ENCODE data around the gene PHACTR3. TPM values are rescaled to one million over a fixed set of nuclear protein-coding genes. Genes with fewer than 3 reads are reported as not detected.

PHACTR3 gene
- total and polyA plus RNA-seq, 2 donors (not counting 3 experiments of a cell fraction or from before 2014, with no cell fraction given): not detected

DNA sequence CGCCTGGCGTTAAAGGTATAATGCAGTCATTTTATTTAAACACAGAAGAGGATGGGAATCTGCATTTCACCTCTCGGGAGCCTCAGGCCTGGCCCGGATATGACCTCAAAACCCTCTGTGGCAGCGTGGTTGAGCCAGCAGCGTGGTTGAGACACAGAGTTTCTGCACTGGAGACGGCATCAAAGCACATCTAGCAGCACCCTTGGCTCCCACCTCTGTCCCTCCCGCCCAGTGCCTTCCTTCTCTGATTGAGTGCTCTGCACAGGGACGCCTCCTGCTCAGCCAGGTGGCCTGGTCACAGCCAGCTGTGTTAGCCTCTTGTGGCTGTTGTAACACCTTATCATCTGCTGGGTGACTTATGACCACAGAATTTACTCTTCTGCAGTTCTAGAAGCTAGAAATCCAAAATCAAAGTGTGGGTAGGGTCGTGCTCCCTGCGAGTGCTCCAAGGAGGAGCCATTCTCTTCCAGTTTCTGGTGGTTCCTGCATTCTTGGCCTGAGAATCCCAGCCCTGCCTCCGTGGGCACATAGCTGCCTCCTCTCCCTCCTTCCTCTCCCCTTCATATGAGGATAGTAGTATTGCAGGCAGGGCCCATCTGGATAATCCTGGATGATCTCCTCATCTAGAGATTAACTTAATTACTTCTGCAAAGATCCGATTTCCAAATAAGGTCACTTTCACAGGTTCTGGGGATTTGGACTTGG is 172.4 kb downstream of the PHACTR3 start:
- intact Hi-C loops (cut with micrococcal nuclease) (no loop called here), dilution Hi-C loops (cut with MboI; ENCODE audit: extremely low pct_ligation_motif_present, low sequenced_read_pairs) (no loop called here)
- H3K9me1 ChIP-seq (replicated peaks; ENCODE audit: control insufficient read depth, extremely low read depth, insufficient read depth, low read length): no peaks in the 10 kb centered on the region
- no peaks in the 10 kb centered on the region for H3K27me3 ChIP-seq (ENCODE audit: control insufficient read depth in 2 of 2, insufficient read depth in 2 of 2, low read length in 2 of 2)
- FAIRE-seq: no peak
- no peak overlapping the region for H3K9ac ChIP-seq (replicated peaks; ENCODE audit: extremely low read depth, insufficient read depth, low read length)
- DNase-seq (ENCODE audit: low read depth, low spot score): no peak
- H2AFZ ChIP-seq (ENCODE audit: low read depth, low read length): no peak overlapping the region
- ChIA-PET POLR2A (no interaction called here), CTCF (interaction anchor here (0.6 kb wide), 1 partner anchor 134 kb away, joined by 4 read pairs; no protein-coding TSS in a partner anchor)
- no TSS peak for BruUV-seq (replicated peaks)
- no peak for TF ChIP-seq MYC (IDR thresholded peaks at IDR 0.05; ENCODE audit: low read depth, low read length)
- TF ChIP-seq, protein P1, sequence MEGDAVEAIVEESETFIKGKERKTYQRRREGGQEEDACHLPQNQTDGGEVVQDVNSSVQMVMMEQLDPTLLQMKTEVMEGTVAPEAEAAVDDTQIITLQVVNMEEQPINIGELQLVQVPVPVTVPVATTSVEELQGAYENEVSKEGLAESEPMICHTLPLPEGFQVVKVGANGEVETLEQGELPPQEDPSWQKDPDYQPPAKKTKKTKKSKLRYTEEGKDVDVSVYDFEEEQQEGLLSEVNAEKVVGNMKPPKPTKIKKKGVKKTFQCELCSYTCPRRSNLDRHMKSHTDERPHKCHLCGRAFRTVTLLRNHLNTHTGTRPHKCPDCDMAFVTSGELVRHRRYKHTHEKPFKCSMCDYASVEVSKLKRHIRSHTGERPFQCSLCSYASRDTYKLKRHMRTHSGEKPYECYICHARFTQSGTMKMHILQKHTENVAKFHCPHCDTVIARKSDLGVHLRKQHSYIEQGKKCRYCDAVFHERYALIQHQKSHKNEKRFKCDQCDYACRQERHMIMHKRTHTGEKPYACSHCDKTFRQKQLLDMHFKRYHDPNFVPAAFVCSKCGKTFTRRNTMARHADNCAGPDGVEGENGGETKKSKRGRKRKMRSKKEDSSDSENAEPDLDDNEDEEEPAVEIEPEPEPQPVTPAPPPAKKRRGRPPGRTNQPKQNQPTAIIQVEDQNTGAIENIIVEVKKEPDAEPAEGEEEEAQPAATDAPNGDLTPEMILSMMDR (IDR thresholded peaks at IDR 0.05; ENCODE audit: extremely low read depth in 1 of 2, insufficient read depth in 1 of 2, low read depth in 1 of 2, low read length in 2 of 2): no peak
- TF ChIP-seq FOS (IDR thresholded peaks at IDR 0.05; ENCODE audit: borderline replicate concordance, insufficient read depth, low read length): no peak
- TF ChIP-seq GATA2 (IDR thresholded peaks at IDR 0.05; ENCODE audit: insufficient read depth, insufficient read length, low read depth, low read length): no peak
- no peaks in the 10 kb centered on the region for H3K9me3 ChIP-seq (replicated peaks; ENCODE audit: control insufficient read depth, insufficient read depth, low read length)
- H3K4me3 ChIP-seq (replicated peaks in 1 of 3; ENCODE audit: insufficient read depth in 1 of 3, low read depth in 1 of 3, low read length in 3 of 3): no peak overlapping the region
- no peaks in the 10 kb centered on the region for H3K4me1 ChIP-seq (ENCODE audit: control insufficient read depth, extremely low read depth, insufficient read depth, low read length)
- no peaks in the 10 kb centered on the region for H3K79me2 ChIP-seq (ENCODE audit: control insufficient read depth, insufficient read depth, low read length)
- no peaks in the 10 kb centered on the region for H4K20me1 ChIP-seq (replicated peaks; ENCODE audit: control insufficient read depth, extremely low read depth, insufficient read depth, low read length)
- no peak overlapping the region for H3K27ac ChIP-seq (ENCODE audit: insufficient read depth, low read depth, low read length)
- H3K4me2 ChIP-seq (ENCODE audit: insufficient read depth, low read length): no peak overlapping the region
- H3K36me3 ChIP-seq (ENCODE audit: control insufficient read depth in 2 of 2, extremely low read depth in 1 of 2, insufficient read depth in 2 of 2, low read length in 2 of 2): no peaks in the 10 kb centered on the region

DNA sequence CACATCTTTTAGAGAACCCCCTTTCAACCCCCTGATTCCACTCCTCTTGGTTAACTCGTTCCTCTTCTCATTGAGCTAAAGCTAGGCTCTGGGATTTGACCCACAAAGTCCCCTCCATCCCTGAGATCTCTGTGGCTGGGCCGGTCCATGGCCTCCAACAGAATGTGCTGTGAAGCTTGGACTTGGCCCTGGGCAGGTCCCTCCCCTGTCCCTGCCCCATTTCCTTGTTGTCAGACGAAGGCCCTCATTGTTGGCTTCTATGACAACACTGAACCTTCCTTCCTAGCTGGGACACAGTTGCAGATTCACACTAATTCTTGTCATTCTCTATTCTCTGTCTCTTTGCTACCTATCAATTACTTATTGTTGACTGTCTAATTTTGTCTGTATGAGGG is 173.0 kb downstream of the PHACTR3 start:
- ChIA-PET CTCF (interaction anchor here (0.6 kb wide), 1 partner anchor 135 kb away, joined by 4 read pairs; no protein-coding TSS in a partner anchor), POLR2A (no interaction called here)
- intact Hi-C loops (cut with micrococcal nuclease) (no loop called here), dilution Hi-C loops (cut with MboI; ENCODE audit: extremely low pct_ligation_motif_present, low sequenced_read_pairs) (no loop called here)
- Histone ChIP-seq H3K4me1 (ENCODE audit: control insufficient read depth, extremely low read depth, insufficient read depth, low read length) (no peaks in the 10 kb centered on the region), H3K9me1 (replicated peaks; ENCODE audit: control insufficient read depth, extremely low read depth, insufficient read depth, low read length) (no peaks in the 10 kb centered on the region), H3K9ac (replicated peaks; ENCODE audit: extremely low read depth, insufficient read depth, low read length) (no peak overlapping the region), H3K27me3 (ENCODE audit: control insufficient read depth in 2 of 2, insufficient read depth in 2 of 2, low read length in 2 of 2) (no peaks in the 10 kb centered on the region), H3K36me3 (ENCODE audit: control insufficient read depth in 2 of 2, extremely low read depth in 1 of 2, insufficient read depth in 2 of 2, low read length in 2 of 2) (no peaks in the 10 kb centered on the region), H2AFZ (ENCODE audit: low read depth, low read length) (no peak overlapping the region), H3K4me2 (ENCODE audit: insufficient read depth, low read length) (no peak overlapping the region), H3K79me2 (ENCODE audit: control insufficient read depth, insufficient read depth, low read length) (no peaks in the 10 kb centered on the region), H3K4me3 (replicated peaks in 1 of 3; ENCODE audit: insufficient read depth in 1 of 3, low read depth in 1 of 3, low read length in 3 of 3) (no peak overlapping the region), H4K20me1 (replicated peaks; ENCODE audit: control insufficient read depth, extremely low read depth, insufficient read depth, low read length) (no peaks in the 10 kb centered on the region), H3K27ac (ENCODE audit: insufficient read depth, low read depth, low read length) (no peak overlapping the region), H3K9me3 (replicated peaks; ENCODE audit: control insufficient read depth, insufficient read depth, low read length) (no peaks in the 10 kb centered on the region)
- no peak for FAIRE-seq
- no TSS peak for BruUV-seq (replicated peaks)
- no peak for DNase-seq (ENCODE audit: low read depth, low spot score)
- TF ChIP-seq MYC (IDR thresholded peaks at IDR 0.05; ENCODE audit: low read depth, low read length): no peak
- TF ChIP-seq JUN (IDR thresholded peaks at IDR 0.05; ENCODE audit: borderline replicate concordance, insufficient read depth, insufficient read length, low read depth): no peak
- TF ChIP-seq, protein P1 (IDR thresholded peaks at IDR 0.05; ENCODE audit: extremely low read depth in 1 of 2, insufficient read depth in 1 of 2, low read depth in 1 of 2, low read length in 2 of 2): no peak
- no peak for TF ChIP-seq GATA2 (IDR thresholded peaks at IDR 0.05; ENCODE audit: insufficient read depth, insufficient read length, low read depth, low read length)
- TF ChIP-seq FOS (IDR thresholded peaks at IDR 0.05; ENCODE audit: borderline replicate concordance, insufficient read depth, low read length): no peak
- TF ChIP-seq POLR2A (IDR thresholded peaks at IDR 0.05; ENCODE audit: low read depth, low read length): no peak
- no peak for TF ChIP-seq EZH2 (IDR thresholded peaks at IDR 0.05; ENCODE audit: borderline replicate concordance, low read depth, low read length, severe bottlenecking)
